GM12801 (cell line): Measurements from ENCODE around the gene TMED1.

Source experiments
- CTCF ChIP-seq: IDR thresholded peaks from one replicate; pipeline ENCODE4 v1.5.1; 2011; ENCODE audit warnings: control low read depth; ENCODE audit not compliant: insufficient read length; ENCODE audit errors: extremely low read depth

Gene TMED1

DNA sequence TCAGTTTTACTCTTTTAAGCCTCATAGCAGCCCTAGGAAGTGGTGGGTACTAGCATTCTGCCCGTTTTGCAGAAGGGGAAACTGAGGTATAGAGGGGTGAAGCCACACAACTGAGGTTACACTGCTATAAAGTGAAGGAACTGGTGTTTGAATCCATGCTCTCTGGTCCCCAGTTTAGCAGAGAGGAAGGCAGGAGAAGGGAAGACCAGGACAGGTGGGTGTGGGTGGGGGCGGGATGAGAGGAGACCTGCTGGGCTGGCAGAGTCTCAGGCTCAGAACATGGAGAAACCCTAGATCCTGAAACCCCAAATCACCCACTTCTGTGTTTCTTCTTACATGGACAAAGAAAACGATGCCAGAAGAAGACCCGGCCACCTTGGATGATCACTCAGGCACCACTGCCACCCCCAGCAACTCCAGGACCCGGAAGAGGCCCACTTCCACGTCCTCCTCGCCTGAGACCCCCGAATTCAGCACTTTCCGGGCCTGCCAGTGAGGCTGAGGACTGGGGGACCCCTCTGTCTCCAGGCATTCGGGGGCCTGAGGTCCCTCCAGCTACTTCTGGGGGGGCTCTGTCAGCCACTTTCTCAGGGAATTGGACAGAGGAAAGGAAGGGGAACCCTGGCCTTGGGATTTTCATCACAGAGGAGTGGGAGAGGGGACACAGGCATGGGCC is 33.0 kb upstream of the TMED1 start:
- no peak for TF ChIP-seq CTCF

DNA sequence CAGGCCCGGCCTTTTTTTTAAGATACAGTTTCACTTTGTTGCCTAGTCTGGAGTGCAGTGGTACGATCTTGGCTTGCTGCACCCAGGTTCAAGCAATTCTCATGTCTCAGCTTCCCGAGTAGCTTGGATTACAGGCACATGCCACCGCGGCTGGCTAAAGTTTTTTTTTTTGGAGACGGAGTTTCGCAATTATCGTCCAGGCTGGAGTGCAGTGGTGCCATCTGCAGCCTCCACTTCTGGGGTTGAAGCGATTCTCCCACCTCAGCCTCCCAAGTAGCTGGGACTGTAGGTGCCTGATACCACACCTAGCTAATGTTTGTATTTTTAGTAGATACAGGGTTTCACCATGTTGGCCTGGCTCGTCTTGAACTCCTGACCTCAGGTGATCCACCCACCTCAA is 30.5 kb upstream of the TMED1 start:
- no peak for TF ChIP-seq CTCF

- no peak for TF ChIP-seq CTCF
Observed at GRCh38 chr19:10864538-10864899, 28.5 kb upstream of the TMED1 start.

GRCh38 chr19:10863107-10863717 is 27.2 kb upstream of the TMED1 start:
- TF ChIP-seq CTCF = no peak

DNA sequence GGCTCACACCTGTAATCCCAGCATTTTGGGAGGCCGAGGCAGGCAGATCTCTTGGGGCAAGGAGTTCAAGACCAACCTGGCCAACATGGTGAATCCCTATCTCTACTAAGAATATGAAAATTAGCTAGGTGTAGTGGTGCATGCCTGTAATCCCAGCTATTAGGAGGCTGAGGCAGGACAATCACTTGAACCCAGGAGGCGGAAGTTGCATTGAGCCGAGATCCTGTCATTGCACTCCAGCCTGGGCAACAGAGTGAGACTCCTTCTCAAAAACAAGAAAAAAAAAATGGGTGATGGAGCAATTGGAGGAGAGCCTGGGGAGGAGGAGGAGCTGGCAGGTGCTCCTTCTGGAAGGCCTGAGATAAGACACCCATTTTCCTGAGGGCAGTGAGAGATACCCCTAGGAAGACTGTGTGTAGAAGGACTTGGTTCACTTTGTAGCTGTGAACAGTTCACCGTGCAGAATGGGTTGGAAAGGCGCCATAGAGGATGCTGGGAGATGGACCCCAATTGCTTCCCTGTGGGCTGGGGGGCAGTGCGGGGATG is 26.6 kb upstream of the TMED1 start:
- no peak for TF ChIP-seq CTCF

DNA sequence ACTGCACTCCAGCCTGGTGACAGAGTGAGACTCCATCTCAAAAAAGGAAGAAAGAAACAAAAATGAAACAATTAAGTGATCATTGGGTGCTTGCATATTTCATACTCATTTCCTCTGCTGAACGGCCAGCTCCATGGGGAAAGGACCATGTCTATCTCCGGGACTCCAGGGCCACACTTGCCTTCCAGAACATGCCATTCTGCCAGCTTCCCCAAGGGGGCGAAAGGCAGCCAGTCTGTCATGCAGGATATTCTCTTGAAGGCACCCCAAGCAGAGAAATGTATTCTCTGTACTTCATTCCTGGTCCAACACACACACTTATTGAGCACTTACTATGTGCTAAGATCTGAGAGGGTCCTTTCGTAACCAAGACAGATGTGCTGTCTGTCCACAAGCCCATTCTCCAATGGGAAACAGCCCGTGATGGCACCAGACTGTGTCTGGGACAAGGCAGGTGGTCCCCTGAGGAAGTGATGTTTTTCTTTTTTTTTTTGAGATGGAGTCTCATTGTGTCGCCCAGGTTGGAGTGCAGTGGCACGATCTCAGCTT is 25.2 kb upstream of the TMED1 start:
- TF ChIP-seq CTCF = no peak

DNA sequence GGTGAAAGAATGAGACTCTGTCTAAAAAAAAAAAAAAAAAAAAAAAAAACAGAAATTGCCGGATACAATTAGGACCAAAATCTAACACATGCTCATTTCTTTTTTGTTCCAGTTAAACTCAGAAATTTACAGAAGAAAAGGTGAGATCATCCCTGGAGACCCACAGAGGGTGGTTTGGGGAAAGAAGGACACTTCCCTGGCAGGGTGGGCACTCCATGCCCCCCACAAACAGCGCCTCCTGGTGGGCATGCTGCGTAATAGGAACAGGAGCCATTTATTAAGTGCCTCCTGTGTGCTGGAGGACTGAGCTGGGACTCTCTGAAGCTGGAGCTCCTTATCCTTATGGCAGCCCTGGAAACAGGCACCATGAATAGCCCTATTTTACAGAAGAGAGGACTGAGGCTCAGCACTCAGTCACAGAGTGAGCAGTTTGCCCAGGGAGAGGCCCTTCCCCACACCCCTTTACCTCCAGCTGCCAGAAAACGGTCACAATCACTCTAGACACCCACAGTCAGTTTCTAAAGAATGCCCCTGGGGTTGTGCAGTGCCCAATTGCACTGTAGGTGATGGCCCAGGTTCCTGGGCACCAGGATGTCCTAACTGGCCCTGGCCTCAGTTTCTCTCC is 22.3 kb upstream of the TMED1 start:
- no peak for TF ChIP-seq CTCF
